DND-41 (cell line): ENCODE data around the gene PMEPA1.

Experiments used
- CTCF ChIP-seq: IDR thresholded peaks from 2 replicates; pipeline ENCODE4 v1.5.1; 2012; ENCODE audit warnings: borderline replicate concordance, low read length, moderate library complexity, mild to moderate bottlenecking; ENCODE audit not compliant: poor library complexity, severe bottlenecking; ENCODE audit errors: extremely low read depth
- EZH2 ChIP-seq: IDR thresholded peaks from 3 replicates; pipeline ENCODE4 v1.6.1; 2012; ENCODE audit warnings: borderline replicate concordance, low read depth, mild to moderate bottlenecking, moderate library complexity, low read length, inconsistent platforms; ENCODE audit not compliant: severe bottlenecking

- TF ChIP-seq CTCF = no peak
- no peak for TF ChIP-seq EZH2
Measured at GRCh38 chr20:57605045-57605444, 104.8 kb downstream of the PMEPA1 start.
